Upper lobe of right lung (tissue), 1 donor: ENCODE data around the gene TNN. TPM values are rescaled to one million over a fixed set of nuclear protein-coding genes. Genes with fewer than 3 reads are reported as not detected.

Source experiments
- ATAC-seq: fragments of 200-7000 bp; cut with Tn5 transposase; one replicate; pipeline ENCODE4 v1.9.1; 2020; ENCODE audit warnings: mild to moderate bottlenecking, moderate library complexity
- DNase-seq: peaks from one replicate; pipeline ENCODE4 v3.0.0-alpha.2; 2020
- H3K27ac ChIP-seq: fragments of 200-600 bp; one replicate; pipeline ENCODE4 v1.8.0; 2022
- H3K27me3 ChIP-seq: fragments of 200-600 bp; one replicate; pipeline ENCODE4 v1.8.0; 2022; ENCODE audit warnings: mild to moderate bottlenecking
- H3K36me3 ChIP-seq: fragments of 200-600 bp; one replicate; pipeline ENCODE4 v1.8.0; 2022
- H3K4me1 ChIP-seq: fragments of 200-600 bp; one replicate; pipeline ENCODE4 v1.8.0; 2022
- H3K4me3 ChIP-seq: fragments of 200-600 bp; one replicate; pipeline ENCODE4 v1.8.0; 2022; ENCODE audit warnings: mild to moderate bottlenecking
- H3K9me3 ChIP-seq: fragments of 200-600 bp; one replicate; pipeline ENCODE4 v1.8.0; 2022
- intact Hi-C: fragments of 100-400 bp; cut with DNase I; formaldehyde crosslinking; loops from one replicate; pipeline ENCODE4 v1.11.0; 2022
- total RNA-seq: library from RNA; stranded (reverse); fragmentation: NEBNext Ultra II Directional; extraction: Animal tissue kit (Norgen Biotek cat#: 25700); gene quantifications from one replicate; pipeline ENCODE4 v1.2.1, GENCODE V29; 2021
- TF ChIP-seq, protein P1 (sequence below): fragments of 200-600 bp; IDR thresholded peaks from one replicate; pipeline ENCODE4 v1.8.0; 2022; ENCODE audit warnings: antibody characterized with exemption
- donor health status: DM: no; HTN: yes; CAD: no; lungs with severe emphysema.

TNN gene
- total RNA-seq, 1 donor from 2014 or later: not detected

DNA sequence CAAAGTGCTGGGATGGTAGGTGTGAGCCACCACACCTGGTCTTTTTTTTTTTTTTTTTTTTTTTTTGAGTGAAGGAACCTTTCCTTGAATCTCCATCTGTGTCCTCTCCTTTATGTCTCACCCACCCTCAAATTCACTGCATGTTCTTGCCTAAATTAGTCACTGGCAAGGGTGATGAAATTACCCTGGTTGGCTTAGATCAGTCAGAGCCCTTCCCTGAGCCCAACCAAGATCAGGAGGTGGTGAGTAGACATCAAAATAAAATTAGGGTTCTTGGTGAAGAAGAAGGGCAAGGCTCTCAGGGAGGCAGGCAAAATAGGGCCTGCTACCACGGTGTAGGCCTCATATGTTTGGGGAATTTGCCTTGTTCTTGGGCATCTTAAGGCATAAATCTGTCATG lies 5.3 kb upstream of the TNN start:
- Histone ChIP-seq H3K36me3 (no peaks in the 10 kb centered on the region), H3K4me1 (no peaks in the 10 kb centered on the region), H3K27ac (no peak overlapping the region), H3K4me3 (no peak overlapping the region), H3K27me3 (no peaks in the 10 kb centered on the region), H3K9me3 (no peaks in the 10 kb centered on the region)
- intact Hi-C loops: no loop called here
- TF ChIP-seq, protein P1, sequence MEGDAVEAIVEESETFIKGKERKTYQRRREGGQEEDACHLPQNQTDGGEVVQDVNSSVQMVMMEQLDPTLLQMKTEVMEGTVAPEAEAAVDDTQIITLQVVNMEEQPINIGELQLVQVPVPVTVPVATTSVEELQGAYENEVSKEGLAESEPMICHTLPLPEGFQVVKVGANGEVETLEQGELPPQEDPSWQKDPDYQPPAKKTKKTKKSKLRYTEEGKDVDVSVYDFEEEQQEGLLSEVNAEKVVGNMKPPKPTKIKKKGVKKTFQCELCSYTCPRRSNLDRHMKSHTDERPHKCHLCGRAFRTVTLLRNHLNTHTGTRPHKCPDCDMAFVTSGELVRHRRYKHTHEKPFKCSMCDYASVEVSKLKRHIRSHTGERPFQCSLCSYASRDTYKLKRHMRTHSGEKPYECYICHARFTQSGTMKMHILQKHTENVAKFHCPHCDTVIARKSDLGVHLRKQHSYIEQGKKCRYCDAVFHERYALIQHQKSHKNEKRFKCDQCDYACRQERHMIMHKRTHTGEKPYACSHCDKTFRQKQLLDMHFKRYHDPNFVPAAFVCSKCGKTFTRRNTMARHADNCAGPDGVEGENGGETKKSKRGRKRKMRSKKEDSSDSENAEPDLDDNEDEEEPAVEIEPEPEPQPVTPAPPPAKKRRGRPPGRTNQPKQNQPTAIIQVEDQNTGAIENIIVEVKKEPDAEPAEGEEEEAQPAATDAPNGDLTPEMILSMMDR: no peak
- no peak for ATAC-seq
- no peak for DNase-seq

DNA sequence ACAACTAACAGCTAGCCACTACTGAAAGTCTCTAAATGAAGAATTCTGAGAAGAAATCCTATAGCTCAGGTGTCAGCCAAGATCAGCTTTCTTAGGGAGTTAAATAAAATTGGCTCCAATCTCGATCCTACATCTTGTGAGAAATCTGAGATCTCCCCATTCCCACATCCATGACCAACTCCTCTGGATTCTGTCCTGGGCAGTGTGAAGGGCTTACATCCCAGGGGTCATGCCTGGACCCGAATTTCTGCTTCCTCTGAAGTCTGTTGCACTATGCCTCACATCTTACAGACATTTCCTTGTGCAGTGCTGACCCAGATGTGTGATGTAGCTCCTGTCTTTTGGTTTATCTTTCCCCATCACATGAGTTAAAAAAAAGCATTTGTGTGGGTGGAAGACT lies 4.8 kb upstream of the TNN start:
- DNase-seq (no peak), ATAC-seq (no peak)
- no peaks in the 10 kb centered on the region for H3K36me3 ChIP-seq
- no peak overlapping the region for H3K27ac ChIP-seq
- intact Hi-C loops: no loop called here
- TF ChIP-seq, protein P1: no peak
- no peaks in the 10 kb centered on the region for H3K27me3 ChIP-seq
- no peak overlapping the region for H3K4me3 ChIP-seq
- no peaks in the 10 kb centered on the region for H3K9me3 ChIP-seq
- no peaks in the 10 kb centered on the region for H3K4me1 ChIP-seq

- Histone ChIP-seq H3K4me3 (no peak overlapping the region), H3K27ac (no peak overlapping the region), H3K9me3 (no peaks in the 10 kb centered on the region), H3K36me3 (no peaks in the 10 kb centered on the region), H3K27me3 (no peaks in the 10 kb centered on the region), H3K4me1 (peaks cover 6% of the 10 kb centered on the region)
- intact Hi-C loops: no loop called here
- DNase-seq: no peak
- ATAC-seq: no peak
- TF ChIP-seq, protein P1: no peak
Observed at GRCh38 chr1:175070818-175071217, 3.2 kb downstream of the TNN start.

DNA sequence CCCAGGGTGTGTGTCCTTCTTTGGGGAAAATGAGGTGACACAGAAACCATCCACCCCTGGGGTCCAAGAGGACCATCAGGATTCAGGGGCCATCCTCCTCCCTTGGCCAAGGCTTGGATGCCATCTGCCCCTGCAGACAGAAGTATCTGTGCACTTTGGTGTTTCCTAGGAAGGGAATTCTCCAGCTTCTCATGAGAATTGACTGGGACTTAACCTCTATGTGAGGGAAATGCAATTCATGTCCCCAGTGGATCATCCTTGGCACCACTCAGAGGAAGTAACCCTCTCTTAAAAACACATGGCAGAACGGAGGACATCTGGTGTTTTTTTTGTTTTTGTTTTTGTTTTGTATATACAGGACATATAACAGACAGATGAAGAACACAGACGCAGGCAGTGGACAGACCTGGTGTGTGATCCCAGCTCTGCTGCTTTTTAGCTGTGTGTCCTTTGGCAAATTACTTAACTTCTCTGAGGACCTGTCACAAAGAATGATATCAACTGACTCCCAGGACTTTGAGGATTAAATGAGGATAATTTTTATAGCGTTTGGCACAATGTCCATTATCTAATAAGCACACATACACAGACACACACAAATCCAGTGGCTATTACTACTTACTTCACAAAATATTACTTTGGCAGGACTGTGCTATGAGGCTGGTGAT lies 3.8 kb downstream of the TNN start:
- Histone ChIP-seq H3K27ac (no peak overlapping the region), H3K4me3 (no peak overlapping the region)

GRCh38 chr1:175072099-175072951 lies 4.7 kb downstream of the TNN start:
- Histone ChIP-seq H3K27ac (no peak overlapping the region), H3K4me3 (no peak overlapping the region)

More for the DNA sequence above, 3.8 kb downstream of the TNN start:
- intact Hi-C loops: no loop called here
- TF ChIP-seq, protein P1: no peak
- peaks cover 6% of the 10 kb centered on the region for H3K4me1 ChIP-seq
- H3K9me3 ChIP-seq: no peaks in the 10 kb centered on the region
- DNase-seq (no peak), ATAC-seq (no peak)
- no peaks in the 10 kb centered on the region for H3K36me3 ChIP-seq
- H3K27me3 ChIP-seq: no peaks in the 10 kb centered on the region

More at GRCh38 chr1:175072099-175072951, 4.7 kb downstream of the TNN start:
- H3K4me1 ChIP-seq: peaks cover 6% of the 10 kb centered on the region
- ATAC-seq (peak; percentile 47), DNase-seq (no peak)
- no peaks in the 10 kb centered on the region for H3K27me3 ChIP-seq
- intact Hi-C loops: no loop called here
- TF ChIP-seq, protein P1: no peak
- no peaks in the 10 kb centered on the region for H3K9me3 ChIP-seq
- no peaks in the 10 kb centered on the region for H3K36me3 ChIP-seq
